Left renal cortex interstitium (tissue), 4 donors: ENCODE results near the gene ALDH1A1. TPM values are rescaled to one million over a fixed set of nuclear protein-coding genes. Genes with fewer than 3 reads are reported as not detected.

Source experiments
- DNase-seq, 4 donors: peaks; one replicate each; pipeline ENCODE4 v3.0.0-alpha.2; 2013; ENCODE audit warnings: low read depth in 4 of 4, low spot score in 2 of 4, missing footprints in 1 of 4
- polyA plus RNA-seq, 4 donors: library from polyadenylated mRNA; unstranded; fragments of 120-200 nt; gene quantifications; one replicate each; pipeline ENCODE4 v1.2.1, GENCODE V29; 2013; ENCODE audit not compliant: insufficient read length in 4 of 4

The ALDH1A1 gene
- polyA plus RNA-seq, 4 donors, result 232 to 326 (median 265) TPM

- DNase-seq, result no peak
Measured at GRCh38 chr9:72921888-72922654, 30.8 kb downstream of the ALDH1A1 start.

GRCh38 chr9:72919246-72919945 lies 33.5 kb downstream of the ALDH1A1 start:
- DNase-seq, result no peak

GRCh38 chr9:72917892-72918509 lies 34.9 kb downstream of the ALDH1A1 start:
- DNase-seq, result no peak

- no peak for DNase-seq
Measured at GRCh38 chr9:72915659-72916058, 37.2 kb downstream of the ALDH1A1 start.

- DNase-seq, result no peak
Measured at GRCh38 chr9:72914750-72915149, 38.1 kb downstream of the ALDH1A1 start.

GRCh38 chr9:72913382-72914009 lies 39.4 kb downstream of the ALDH1A1 start:
- no peak for DNase-seq

- no peak for DNase-seq
Measured at GRCh38 chr9:72912476-72913381, 40.1 kb downstream of the ALDH1A1 start.

- DNase-seq, result no peak
Measured at GRCh38 chr9:72911816-72912215, 41.0 kb downstream of the ALDH1A1 start.

- DNase-seq, result no peak
Measured at GRCh38 chr9:72911247-72911775, 41.5 kb downstream of the ALDH1A1 start.

GRCh38 chr9:72909428-72909827 lies 43.4 kb downstream of the ALDH1A1 start:
- no peak for DNase-seq

GRCh38 chr9:72907421-72907820 lies 45.4 kb downstream of the ALDH1A1 start:
- no peak for DNase-seq

GRCh38 chr9:72906810-72907209 lies 46.0 kb downstream of the ALDH1A1 start:
- DNase-seq, result no peak

- DNase-seq, result no peak
Measured at GRCh38 chr9:72905514-72906480, 47.1 kb downstream of the ALDH1A1 start.

- no peak for DNase-seq
Measured at GRCh38 chr9:72904267-72905093, 48.4 kb downstream of the ALDH1A1 start.

- DNase-seq, result no peak
Measured at GRCh38 chr9:72903103-72903502, 49.8 kb downstream of the ALDH1A1 start.

GRCh38 chr9:72902268-72902667 lies 50.6 kb downstream of the ALDH1A1 start:
- DNase-seq, result no peak

GRCh38 chr9:72899734-72900477 lies 52.9 kb downstream of the ALDH1A1 start:
- no peak for DNase-seq
